HG03521 (cell line): ENCODE data around the gene TIMP1.
"Not testable (repeated sequence)": the region's sequence is repeated elsewhere in the genome, so short reads cannot be mapped to it uniquely, and the experiment has no call there.

Source experiments
- ATAC-seq: cut with Tn5 transposase; IDR thresholded peaks from one replicate; pipeline ENCODE4 v1.9.1; 2021; ENCODE audit warnings: mild to moderate bottlenecking, moderate library complexity; ENCODE audit not compliant: unreplicated experiment

Gene TIMP1

GRCh38 chrX:47597222-47597621 lies 15.0 kb downstream of the TIMP1 start:
- ATAC-seq = no peak

GRCh38 chrX:47603125-47603524 lies 20.9 kb downstream of the TIMP1 start:
- ATAC-seq = not testable (repeated sequence)

- ATAC-seq = no peak
Measured at GRCh38 chrX:47605024-47605423, 22.8 kb downstream of the TIMP1 start.

- ATAC-seq = no peak
Measured at GRCh38 chrX:47607091-47607490, 24.9 kb downstream of the TIMP1 start.

- ATAC-seq = no peak
Measured at GRCh38 chrX:47608130-47608810, 26.0 kb downstream of the TIMP1 start.

- ATAC-seq = no peak
Measured at GRCh38 chrX:47610511-47610910, 28.3 kb downstream of the TIMP1 start.

GRCh38 chrX:47611489-47611888 lies 29.3 kb downstream of the TIMP1 start:
- no peak for ATAC-seq

GRCh38 chrX:47611926-47612325 lies 29.7 kb downstream of the TIMP1 start:
- no peak for ATAC-seq

GRCh38 chrX:47612418-47612817 lies 30.2 kb downstream of the TIMP1 start:
- ATAC-seq = no peak

GRCh38 chrX:47613082-47613481 lies 30.8 kb downstream of the TIMP1 start:
- no peak for ATAC-seq

- no peak for ATAC-seq
Measured at GRCh38 chrX:47614618-47615017, 32.4 kb downstream of the TIMP1 start.

GRCh38 chrX:47618923-47619485 lies 36.8 kb downstream of the TIMP1 start:
- ATAC-seq = no peak

- peak; percentile 79 for ATAC-seq
Measured at GRCh38 chrX:47619486-47620302, 37.5 kb downstream of the TIMP1 start, which contains the start of gene SYN1. Gene SYN1, minus strand, starts transcription at chrX:47619857. Its CDS starts 129 bp downstream, at chrX:47619728.

GRCh38 chrX:47620303-47620685 lies 38.1 kb downstream of the TIMP1 start:
- no peak for ATAC-seq

GRCh38 chrX:47621851-47622250 lies 39.6 kb downstream of the TIMP1 start:
- no peak for ATAC-seq

GRCh38 chrX:47623540-47624027 lies 41.3 kb downstream of the TIMP1 start:
- no peak for ATAC-seq

- no peak for ATAC-seq
Measured at GRCh38 chrX:47625365-47625764, 43.1 kb downstream of the TIMP1 start.

GRCh38 chrX:47628982-47629381 lies 46.7 kb downstream of the TIMP1 start:
- no peak for ATAC-seq

GRCh38 chrX:47629419-47630200 lies 47.4 kb downstream of the TIMP1 start, which contains the start of gene CFP:
Gene CFP, minus strand, starts transcription at chrX:47629930. Its CDS starts 86 bp downstream, at chrX:47629844.
- no peak for ATAC-seq

- ATAC-seq = no peak
Measured at GRCh38 chrX:47631676-47632075, 49.4 kb downstream of the TIMP1 start.

GRCh38 chrX:47632666-47633065 lies 50.4 kb downstream of the TIMP1 start:
- ATAC-seq = no peak
